GM21526 (cell line): ENCODE measurements around the gene LNX1.

ENCODE experiments used
- ATAC-seq: cut with Tn5 transposase; IDR thresholded peaks from one replicate; pipeline ENCODE4 v1.9.1; 2021; ENCODE audit warnings: moderate library complexity; ENCODE audit not compliant: unreplicated experiment, low FRiP score

LNX1 gene

DNA sequence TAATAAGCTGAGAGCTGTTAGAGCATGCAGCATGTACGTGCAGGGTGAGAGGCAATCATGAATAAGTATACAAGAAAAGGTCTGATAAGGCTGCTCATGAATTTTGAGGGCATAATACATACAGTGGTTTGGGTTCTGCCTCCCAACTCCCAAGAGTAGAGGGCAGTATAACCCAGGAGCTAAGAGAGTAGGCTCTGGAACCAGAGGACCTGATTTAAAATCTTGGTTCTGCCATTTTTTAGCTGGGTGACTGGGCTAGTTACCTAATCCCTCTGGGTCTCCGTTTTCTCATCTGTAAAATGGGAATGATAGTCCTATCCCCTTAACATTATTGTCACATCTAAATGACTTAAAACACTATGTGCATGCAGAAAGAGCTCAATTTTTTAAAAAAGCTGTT lies 85.3 kb downstream of the LNX1 start:
- no peak for ATAC-seq

DNA sequence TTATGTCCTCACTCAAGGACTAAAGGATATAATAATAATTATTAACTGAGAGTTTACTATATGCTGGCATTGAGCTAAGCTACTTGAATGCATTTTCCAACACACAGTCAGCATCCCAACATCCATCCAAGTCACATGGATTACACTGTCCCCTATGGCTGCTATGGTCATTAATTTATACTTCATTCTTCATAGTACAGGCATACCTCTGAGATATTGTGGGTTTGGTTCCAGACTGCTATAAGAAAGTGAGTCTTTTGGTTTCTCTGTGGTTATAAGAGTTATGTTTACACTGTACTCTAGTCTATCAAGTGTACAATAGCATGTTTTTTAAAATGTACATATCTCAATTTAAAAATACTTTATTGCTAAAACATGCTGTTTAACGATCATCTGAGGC lies 89.2 kb downstream of the LNX1 start:
- ATAC-seq: no peak

DNA sequence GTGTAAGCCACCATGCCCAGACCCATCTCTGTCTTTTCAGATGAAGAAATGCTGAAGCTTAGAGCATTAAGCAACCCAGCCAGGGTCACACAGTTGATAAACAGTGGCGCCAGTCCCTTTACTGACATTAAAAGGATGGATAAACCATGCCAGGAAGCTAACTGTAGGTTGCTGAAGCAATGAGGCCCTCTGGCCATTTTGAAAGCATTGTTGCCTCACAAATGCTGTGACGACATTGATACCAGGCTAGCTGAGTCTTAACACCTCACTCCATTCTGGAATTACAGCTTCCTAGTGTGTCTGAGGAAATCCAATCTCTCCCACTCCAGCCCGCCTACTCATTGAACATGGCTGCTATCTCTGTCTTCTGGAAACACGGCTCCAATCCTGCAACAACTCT lies 89.7 kb downstream of the LNX1 start:
- ATAC-seq: no peak

DNA sequence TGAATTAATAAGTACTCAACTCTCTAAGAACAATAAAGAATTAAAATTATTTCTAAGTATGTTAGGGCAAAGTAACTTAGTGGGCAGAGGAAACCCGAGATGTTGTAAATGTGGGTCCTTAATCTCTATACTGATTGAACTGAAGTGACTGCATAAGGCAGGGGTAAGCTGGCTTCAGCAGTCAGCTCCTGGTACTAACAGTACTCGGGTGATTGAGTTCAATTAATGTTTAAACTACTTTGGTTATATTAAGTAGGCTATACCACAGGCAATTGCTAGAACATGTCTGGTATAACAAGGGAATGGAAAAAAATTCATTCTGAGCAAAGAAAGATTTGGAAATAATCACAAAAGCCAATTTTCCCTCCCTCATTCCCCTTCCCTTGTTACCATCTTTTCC lies 90.7 kb downstream of the LNX1 start:
- ATAC-seq: no peak

DNA sequence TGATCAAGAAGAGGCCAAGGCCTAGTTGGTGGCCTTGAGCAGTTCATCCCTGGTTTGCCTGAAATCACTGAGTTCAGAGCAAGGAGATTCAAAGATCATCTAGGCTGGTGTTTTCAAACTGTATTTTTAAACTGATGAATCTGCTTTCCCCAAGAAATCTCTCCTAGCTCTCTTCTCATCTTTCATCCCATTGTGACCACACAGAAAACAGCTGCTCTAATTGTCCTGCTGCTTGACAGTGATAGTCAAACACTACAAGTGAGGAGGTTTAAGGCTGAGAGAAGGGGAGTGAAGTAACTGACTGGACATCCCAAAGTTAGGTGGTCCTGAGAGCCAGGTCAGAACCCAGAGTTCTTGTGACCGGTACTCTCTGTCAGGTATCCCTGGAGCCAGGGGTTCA lies 91.5 kb downstream of the LNX1 start:
- ATAC-seq: no peak

DNA sequence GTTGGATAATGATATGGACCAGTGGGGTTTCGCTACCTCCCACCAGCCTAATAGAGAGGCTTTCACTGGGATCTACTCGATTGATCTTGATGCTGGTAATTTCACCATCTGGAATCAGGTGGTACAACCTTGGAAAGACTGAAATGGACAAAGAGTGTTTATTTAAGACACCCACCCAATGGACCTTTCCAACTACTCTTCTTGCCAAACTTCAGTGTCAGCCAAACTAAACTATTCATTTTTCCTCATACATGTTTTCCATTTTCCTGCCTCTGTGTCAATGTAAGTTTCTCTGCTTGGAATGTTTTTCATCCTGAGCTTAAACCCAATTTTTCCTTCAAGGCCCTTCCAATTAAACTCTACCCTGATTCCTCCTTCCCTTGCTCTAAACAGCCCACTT lies 92.6 kb downstream of the LNX1 start:
- ATAC-seq: no peak

DNA sequence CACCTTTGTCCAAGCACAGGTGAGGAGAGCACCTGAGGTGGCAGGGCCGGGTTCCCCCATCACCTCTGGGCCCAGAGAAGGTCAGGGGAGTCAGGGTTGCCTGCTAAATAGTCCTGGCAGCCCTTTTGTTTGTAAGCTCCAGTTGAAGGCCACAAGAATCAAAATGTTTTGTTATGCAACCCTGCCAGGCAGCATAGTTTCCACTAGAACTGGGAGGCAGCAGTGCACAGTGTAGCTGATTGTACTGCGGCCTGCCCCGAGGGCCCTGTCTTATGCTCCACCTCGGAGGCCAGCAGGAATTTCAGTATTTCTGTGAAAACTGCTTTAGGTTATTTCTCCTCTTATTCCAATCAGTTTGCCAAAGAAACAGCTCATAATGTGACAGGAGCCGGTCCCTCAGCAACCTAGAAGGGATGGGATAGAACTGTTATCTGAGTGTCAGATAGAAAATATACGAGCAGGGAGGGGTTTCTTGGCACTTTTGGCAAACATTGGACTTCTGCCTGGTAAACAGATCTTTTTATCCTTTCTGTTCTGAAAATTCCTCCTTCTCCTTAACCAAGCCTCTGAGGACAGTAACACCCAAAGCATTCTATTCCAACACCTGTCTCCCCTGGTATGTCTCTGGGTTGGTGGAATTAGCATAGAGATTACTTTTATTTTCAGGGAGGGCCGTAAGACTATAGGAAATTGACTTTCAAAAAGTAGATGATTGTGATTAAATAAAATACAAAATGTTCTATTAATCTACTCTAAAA lies 93.6 kb downstream of the LNX1 start:
- ATAC-seq: no peak

DNA sequence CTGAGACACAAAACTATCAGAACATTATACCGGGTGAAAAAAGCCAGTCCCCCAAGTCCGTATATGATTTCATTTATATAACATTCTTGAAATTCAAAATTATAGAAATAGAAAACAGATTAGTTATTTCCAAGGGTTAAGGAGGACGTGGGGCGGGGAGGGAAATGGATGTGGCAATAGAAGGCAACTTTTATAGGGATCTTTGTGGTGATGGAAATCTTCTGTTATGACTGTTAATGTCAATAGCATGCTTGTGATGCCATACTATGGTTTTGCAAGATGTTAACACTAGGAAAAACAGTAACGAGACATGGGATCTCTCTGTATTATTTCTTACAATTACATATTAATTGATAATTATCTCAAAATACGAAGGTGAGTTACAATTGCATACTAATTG lies 96.4 kb downstream of the LNX1 start:
- ATAC-seq: no peak

DNA sequence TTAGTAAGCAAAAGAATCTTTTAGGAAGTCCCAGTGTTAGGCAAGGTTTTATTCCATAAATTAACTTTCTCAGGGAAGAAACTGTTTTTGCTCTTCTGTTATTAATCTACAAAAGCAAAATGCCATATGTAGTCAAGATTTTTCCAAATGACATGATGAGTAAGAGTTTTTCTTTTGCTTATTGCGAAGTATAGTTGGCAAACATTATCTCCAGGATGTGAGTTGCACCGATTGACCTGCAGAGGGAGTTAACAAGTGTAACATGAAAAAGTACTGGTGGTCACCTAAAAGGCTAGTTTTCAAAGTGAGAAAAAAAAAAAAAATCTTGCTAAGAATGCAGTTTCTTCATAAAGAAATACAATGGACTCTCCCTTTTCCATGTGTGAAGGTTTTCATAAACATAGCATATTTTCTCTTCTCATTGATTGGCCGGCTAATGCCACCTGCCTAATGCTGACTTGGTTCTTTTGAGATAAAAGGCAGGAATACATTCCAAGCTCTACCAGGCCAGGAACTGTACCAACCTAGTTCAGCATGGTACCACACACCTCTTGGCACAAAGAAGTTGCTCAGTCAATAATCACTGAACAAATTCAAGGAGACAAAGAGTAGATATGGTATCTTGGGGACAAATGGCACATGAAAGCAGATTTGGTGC lies 100.2 kb downstream of the LNX1 start:
- ATAC-seq: no peak

DNA sequence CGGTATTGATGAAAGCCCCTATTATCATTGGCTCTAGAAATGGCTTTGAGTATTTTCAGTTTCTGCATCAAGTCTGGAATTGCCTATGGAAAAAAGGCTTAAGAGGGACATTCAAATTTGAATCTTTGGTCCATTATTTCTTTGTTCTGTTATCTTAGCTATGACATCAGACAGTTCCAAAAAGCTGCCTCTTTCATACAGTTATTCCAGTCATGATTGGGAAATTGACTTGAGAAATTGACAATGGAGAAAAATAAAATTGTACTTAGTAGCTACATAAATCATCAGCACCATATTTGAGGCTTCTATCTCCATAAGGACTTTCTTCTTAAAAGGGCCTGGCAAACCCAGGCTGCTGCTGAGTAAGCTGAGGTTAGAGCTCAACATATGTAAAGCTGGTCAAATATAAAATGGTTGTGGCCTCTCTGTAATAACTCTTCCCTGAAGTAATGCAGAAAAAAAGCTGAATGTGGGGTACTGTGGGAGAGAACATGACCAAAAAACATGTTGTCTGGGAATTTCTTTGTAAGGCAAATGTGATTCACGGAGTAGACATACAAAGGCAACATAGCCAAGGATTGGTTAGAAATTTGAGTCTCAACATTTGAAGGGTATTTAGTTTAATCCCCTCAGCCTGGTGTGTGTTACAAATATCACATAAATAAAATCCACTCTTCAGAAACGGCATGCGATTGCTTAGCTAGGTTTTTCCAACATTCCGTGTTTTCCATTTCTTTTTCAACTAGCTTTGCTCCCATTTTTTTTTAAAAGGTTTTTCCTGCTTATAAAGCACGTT lies 100.9 kb downstream of the LNX1 start:
- no peak for ATAC-seq

DNA sequence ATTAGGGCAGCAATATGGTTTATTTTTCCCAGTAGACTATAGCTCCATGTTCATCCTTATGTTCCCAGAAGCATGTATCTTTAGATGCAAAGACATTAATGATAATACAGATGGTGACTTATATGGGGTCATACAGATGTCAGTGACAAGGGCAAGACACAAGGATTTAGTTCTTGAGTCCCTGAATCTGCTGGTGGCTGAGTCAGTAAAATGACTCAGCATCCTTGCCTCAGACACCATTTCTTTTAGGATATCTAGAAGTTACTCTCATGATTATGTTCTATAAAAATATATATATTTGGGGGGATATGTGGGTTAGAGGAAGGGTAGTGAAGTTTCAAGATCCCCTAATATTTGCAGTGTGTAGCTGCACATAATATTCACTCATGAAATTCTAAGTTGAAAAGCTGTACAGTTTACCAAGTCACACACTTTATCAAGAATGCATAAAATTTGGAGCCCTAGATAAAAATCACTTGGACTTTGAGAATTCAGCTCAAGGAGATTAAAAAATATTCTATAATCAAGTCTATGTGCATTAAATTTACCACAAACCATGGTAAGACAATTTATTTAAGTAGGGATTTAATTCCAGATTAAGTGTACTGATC lies 101.9 kb downstream of the LNX1 start:
- ATAC-seq: no peak

DNA sequence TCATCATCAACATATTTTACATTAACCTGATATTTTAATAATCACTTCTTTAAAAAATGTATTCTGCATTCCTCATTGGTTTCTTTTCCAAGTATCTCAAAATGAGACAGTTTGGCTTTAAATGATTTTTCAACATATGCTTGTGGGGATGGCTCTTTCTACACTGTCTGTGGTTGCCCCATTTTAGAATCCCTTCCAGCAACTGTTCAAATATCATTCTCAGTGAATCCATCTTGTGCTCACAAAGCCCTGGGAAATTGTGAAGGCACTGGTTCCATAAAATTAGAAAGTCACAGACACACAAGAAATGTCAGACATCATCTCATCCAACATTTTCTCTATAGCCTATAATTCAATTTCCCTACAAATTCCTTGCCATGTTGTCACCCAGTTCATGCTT lies 103.5 kb downstream of the LNX1 start:
- ATAC-seq: no peak

DNA sequence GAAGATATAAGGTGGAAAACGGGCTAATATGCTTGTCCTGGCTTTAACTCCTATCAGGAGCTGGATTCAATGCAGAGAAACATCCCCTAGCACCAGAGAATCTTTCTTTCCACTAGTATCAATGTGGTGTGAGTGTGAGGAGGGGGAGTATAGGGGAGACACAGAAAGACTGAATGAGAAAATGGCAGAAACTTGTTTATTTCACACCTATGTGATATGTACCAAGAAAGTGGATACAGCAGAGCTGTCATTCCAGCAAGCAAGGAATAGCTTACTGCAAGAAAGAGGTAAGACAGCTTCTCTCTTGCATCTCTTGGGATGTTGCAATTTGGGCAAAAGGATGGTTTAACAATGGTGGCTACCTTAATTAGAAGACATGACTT lies 105.6 kb downstream of the LNX1 start:
- no peak for ATAC-seq

DNA sequence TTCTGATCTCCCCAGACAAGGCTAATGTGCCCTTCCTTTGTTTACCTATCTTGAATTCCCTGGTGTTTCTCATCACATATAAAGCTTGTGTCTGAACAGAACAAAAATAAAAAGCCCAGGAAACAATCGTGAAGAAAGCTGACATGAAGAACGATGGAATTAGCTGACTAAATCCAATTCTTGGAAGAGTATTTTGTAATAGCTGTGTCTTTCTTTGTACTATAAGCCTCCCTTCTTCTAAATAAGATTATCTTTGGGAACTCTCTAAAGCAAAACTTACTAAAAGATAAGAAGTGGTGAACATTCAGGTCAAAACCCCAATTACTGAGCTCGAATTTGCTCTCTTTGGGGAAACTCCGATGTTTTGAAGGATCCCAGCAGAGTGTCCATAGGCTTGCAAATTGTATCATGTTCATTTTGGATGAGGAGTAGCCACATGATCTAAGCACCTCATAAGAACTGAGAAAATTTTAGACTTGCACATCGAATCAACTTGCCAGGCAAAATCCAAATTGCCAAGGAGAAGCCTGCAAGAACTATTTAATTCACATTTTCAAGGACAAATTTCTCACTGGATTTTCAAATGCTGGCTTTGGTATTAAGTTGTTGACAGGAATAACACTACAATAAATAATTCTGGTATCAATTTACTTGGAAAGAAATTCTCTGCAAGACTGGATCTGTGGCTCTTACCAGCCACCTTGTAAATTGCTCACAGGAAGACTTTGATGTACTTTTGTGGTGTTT lies 106.2 kb downstream of the LNX1 start:
- ATAC-seq: no peak

DNA sequence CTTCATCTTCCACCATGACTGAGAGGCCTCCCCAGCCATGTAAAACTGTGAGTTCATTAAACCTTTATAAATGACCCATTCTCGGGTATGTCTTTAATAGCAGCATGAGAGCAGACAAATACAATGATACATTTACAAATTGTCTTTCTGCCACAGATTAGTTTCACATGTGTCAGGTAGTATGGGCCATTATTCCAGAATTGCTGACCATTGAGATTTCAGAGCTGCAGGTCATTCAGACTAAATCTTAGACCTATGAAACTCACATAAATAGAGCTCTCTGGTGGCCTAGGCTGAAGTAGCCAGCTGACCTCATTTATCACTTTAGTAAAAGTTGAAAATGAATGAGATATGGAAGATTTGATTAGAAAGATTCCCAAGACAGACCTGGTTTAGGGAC lies 108.0 kb downstream of the LNX1 start:
- ATAC-seq: no peak

DNA sequence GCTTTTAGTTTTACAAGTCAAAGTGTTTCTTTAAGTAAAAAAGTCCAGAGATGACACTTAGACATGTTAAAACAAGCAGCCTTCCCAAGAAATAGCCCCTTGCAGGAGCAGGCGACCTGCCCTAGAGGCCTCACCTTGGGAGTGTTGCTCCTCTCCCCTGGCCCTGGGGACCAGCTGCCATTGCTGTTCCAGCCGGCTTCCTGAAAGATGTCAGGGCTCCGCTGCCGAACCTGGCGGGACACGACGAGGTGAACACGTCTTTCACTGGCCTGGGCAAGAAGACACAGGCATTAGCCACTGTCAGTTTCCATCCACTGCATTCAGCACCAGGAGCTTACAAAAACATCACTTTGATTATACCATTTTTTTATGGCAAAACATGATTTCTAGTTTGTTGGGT lies 109.7 kb downstream of the LNX1 start:
- no peak for ATAC-seq

DNA sequence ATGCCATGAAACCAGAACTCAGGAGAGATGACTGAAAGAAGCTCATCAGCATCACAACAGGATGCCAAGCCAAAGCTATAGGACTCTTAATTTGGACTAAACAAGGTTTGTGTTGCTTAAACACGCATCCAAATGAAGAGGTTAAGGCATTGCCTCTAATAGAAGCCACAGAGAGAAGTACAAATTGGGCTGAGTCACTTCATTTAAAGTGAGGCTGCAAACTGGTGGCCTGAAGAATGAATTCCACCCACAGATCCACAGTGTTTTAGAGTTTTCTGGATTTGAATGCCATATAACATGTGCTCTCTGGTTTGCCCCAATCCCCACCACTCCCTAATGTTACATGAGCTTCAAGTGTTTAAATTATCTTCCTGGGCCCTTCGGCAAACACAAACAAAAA lies 110.4 kb downstream of the LNX1 start:
- no peak for ATAC-seq

DNA sequence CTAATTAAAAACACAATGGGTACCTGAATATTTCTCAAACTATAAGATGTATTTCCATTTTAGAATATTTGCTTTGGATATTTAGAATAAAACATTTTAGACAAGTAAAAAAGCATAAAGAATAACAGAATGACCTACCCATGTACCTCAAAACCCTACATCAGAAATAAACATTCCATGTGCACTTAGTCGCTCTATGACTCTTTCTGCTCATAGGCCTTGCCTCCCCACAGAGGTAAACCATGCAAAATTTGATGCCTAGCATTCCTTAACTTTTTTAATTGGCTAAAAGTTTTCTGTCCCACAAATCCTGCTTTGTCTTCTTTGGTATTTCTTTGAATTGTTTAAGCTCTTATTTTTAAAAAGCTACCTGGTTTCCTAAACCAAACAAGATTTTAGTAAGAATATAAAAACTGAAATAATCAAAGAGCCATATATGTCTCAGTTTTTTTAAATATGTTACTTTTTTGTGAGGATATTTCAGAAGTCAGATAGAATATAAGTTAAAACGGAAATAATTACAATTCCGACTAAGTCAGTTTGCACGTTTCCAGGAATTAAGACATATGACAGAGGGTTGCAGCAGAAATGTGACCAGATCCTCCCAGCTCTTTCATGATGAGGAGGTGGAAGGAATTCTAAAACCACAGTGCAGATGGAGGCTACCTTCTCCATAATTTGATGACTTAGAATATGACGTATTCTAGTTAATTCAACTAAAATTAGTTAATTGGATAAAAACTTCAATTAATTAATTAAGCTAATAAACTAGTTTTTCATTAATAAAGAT lies 111.4 kb downstream of the LNX1 start:
- ATAC-seq: no peak

DNA sequence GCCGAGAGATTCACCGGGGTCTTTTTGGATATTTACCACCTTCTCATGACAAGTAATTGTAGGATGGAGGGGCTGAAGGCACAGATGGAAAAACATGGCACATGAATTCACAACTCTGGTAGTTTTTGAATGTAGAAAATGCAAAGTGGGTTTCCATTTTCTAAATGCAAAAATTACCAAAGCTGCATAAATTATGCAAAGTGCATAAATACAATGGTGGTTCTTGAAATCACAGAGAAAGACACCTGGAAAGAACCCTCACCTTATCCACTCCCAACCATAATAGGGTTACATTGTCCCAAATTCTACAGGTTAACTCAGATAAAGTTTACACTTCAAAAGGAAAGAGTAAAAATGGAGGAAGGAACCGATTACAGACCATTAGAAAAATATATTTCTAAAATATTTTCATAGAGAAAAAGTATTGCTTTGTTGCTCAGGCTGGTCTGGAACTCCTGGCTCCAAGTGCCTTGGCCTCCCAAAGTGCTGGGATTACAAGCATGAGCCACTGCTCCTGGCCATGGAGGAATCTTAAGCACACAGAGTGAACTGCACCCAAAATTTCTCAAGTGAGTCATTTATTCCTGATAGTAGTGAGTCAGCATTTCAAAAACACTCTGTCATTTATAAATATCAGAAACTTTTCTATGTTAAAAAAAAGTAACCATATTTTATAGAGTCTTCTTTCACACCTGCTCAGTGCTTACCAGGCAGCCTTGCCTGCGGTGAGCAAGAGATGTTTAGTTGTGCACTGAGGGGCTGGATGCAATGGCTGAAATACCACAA lies 112.4 kb downstream of the LNX1 start:
- ATAC-seq: no peak
